AML-193 (cell line): ENCODE measurements around the gene OLFML1.

Experiments
- DNase-seq, 2 experiments: peaks; one replicate each; lab custom pipeline; 2025; lab: John Stamatoyannopoulos, UW

Gene OLFML1

DNA sequence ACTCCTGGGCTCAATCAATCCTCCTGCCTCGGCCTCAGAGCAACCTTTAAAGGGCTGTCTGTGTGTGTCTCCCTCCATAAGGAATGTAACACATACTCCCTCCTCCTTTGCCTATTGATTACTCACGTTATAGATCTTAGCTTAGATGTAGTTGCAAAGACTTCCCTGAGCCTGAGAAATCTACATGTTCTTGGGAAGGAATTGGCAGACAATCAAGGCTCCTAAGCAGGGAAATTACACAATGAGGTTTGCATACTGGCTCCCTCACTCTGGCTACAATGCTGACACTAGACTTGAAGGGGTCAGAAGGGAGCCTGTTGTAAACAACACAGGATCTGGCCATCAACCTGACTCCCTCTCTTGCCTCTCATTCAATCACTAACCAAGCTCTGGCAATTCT lies 5.2 kb upstream of the OLFML1 start:
- no peak for DNase-seq

DNA sequence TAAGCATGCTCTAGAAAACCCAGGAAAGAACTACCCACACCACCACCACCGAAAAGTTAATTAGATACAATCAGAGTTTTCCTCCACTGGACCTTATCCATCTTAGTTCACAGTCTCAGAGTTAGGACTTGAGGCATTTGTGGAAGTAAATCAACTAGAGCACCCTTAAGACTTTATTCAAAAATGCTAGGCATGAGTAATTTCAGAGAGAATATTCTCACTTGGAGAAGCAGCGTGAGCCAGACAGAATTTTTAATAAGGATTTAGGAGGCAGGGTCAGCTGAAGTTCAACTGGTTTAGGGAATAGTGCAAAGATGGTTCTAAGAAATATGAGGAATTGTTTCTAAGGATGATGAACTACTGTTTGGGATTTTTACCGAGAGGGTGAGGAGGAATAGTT lies 1.2 kb upstream of the OLFML1 start:
- no peak for DNase-seq

DNA sequence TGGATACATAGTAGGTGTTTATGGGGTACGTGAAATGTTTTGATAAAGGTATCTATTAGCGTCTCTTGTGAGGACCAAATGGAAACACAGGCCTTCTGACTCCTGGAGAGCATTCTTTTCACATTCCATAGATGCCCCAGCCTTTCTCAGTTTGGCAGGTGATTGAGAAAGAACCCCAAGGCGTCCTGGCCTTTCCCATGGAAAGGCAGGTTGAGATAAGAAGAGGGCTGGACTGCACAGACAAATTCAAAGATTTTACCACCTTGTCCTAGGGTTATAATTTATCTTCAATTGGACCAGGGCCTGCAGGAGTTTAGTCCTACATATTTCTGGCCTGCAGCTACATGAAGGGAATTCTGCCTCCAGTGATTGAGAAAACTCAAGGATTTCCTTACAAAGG lies 661 bp upstream of the OLFML1 start:
- DNase-seq: no peak

DNA sequence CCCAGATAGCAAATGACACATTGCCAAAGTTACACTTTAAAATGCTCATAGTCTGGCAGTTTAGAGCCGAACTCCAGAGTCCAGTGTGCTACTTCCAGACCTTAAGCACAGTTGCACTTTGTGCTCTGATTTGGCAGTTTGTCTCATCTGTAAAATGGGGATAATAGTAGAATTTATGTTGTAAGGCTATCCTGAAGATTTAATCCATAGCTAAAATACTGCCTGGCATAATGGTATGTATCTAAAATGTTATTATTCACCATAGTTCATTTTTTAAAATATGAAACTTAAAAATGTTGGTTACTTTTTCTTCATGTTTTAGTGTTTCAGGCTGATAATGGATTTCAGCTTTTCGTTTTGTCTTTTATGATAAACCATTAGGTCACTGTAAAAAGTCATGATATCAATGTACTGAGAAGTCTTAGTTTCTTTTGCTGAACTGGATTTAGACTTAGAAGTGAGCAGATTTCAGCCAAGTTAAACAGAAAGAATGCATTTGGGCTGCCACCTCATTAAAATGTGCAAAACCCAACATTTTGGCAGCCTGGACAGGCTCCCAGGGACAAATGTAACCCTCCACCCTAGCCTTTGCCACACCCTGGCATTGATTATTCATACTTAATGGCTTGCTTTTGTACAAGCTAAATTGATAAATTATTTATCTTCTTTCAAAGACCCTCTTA lies 933 bp downstream of the OLFML1 start:
- DNase-seq: no peak

DNA sequence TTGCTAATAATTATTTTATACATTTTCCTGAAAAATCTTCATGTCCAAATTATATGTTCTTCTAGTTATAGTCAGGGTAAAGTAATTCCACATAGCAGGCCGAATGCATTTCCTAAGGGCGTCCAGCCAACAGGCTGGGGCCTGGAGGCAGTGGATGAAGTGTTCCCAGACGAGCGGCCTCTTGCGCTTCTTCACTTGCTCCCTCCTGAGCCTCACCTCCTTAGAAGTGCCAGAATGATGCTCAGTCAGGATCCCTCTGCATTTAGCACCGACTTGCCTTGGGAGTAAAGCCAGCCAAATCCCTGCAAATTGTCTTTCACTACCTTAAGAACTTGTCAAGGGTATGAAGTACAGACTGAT lies 1.5 kb downstream of the OLFML1 start:
- no peak for DNase-seq

DNA sequence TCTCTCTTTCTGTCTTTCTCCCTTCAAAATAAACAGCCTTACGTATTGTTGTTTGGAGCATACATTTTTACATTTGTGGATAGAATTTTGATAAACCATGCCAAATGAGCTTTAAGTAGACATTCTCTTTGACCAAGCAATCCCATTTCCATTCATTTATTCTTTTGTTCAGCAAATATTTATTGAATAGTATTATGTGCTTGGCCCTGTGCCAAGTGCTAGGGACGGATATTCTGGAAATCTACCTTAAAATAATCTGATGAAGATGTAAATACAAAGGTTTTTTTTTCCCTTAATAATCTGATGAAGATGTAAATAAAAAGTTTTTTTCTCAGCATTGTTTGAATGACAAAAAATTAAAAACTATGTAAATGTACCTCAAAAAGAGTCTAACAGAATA lies 2.1 kb downstream of the OLFML1 start:
- no peak for DNase-seq

DNA sequence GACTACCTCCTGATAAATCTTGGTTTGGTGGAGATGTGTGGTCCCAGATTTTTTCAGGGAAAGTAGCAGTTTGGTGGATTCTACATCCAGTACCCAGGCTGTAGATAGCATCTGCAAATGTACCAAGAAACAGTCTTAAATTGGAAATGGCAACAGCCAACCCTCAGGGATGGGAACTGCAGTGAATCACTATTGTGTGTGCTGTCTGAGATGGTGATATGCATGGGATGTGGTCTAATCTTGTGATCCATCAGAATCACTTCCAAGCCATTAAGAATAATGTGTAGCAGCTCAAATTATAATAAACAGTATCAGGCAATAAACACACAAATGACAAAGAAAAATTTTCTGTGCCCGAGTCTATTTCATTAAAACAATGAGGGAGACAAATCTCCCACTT lies 3.4 kb downstream of the OLFML1 start:
- no peak for DNase-seq

DNA sequence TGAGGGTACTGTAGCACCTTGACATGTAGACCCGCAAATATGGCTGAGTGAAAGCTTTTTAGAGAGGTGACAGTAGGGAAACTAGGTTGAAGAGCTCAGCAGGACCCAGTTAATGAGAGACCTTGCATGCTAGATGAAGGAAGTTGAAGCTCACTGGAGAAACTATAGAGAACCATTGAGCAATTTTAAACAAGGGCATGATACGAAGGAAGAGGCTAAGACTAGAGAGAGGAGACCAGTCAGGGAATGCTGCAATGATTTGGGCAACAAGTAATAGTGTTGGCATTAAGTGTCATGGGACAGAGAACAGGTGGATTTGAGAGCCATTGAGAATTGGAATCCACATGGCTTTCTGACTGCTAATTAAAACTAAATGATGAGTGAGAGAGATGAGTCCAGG lies 4.1 kb downstream of the OLFML1 start:
- no peak for DNase-seq

DNA sequence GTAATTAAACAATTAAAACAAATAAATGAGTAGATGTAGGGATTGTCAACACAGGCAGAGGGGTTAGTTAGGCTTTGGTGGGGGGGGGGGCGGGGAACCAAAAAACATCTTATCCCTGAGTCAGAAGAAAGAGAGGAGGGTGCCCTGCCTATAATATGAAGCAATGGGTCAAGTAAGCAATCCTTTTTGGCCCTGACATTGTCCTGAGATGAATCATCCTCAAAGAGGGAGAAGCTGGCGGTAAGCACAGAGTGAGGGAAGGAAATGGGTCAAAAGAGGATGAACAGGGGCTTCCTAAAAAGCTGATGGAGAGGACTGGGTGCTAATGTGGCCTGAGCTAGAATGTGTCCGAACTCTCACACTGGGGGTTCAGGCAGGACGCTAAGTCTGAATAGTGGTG lies 4.7 kb downstream of the OLFML1 start:
- no peak for DNase-seq

DNA sequence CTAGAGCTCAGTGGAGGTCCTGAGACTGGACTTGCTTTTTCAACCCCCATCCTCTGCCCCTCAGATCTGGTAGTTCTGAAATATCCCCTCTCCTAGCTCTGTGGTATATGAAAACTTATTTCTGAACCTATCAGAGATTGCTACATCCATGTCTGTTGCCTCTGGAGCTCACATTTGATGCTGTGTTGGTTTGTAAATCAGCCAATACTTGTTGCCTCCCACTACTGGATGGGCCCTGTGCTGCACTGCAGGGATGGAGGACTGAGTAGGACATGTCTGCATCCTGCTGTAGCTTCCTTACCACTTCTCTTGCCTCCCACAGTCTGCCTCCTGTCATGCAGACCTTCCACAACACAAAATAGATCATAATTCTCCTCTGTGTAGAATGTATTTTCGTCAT lies 5.2 kb downstream of the OLFML1 start:
- DNase-seq: no peak

DNA sequence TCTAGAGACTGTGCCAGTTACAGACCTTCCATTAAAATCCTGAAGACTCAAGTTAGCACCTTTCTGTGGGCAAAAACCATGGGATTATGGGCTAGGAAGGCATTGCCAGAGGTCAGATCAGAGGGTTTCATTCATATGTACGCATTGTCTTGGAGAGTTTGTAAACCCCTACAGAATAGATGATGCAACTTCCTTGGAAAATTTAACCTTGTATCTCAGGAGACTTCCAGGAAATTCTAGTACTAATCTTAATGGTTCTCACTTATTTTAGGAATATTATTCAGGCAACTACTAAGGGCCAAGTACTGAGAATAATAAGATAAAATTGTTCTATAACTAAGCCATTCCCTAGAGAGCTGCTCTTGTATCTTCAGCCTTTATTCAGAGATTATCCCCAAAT lies 6.9 kb downstream of the OLFML1 start:
- no peak for DNase-seq

DNA sequence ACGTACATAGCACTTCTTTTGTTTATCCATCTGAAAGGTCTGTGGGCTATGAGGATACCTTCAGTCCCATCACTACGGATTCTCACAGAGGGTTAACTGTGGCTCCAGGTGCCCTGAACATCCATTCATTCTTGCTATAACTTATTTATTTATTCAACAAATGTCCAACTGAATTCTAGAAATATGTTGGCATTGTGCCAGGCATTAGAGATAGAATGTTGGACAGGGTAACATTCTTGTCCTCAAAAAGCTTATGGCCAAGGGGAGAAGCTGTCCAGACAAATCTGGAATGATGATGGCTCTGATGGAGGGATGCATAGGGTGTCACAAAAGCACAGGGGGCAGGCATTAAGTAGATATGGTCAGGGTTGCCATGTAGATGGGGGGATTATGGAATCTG lies 8.4 kb downstream of the OLFML1 start:
- no peak for DNase-seq

DNA sequence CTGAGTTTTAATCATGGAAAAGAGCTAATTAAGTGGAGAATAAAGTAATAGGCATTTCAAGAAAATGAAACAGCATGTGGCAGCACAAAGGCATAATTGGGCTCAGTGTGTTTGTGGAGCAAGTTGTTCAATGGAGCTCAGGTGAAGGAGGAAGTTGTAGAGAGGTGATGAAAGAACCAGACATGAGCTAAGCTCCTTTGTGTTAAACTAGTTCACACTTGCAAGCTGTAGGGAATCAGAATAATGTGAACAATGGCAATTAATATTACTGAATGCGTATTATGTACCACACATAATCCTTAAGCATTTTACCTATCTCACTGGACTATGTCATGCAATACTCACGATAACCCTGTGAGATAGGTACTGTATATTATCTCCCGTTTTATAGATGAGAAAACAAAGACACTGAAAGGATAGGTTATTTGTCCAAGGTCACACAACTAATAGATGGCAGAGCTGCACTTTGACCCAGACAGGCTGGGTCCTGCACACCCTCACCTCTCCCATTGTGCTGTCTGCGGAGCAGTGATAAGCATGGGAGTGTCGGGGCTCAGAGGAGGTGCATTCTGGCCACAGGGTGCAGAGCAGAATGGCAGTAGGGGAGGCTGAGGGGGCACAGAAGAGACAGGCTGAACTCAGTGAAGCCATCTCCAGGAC lies 8.9 kb downstream of the OLFML1 start:
- DNase-seq: no peak

DNA sequence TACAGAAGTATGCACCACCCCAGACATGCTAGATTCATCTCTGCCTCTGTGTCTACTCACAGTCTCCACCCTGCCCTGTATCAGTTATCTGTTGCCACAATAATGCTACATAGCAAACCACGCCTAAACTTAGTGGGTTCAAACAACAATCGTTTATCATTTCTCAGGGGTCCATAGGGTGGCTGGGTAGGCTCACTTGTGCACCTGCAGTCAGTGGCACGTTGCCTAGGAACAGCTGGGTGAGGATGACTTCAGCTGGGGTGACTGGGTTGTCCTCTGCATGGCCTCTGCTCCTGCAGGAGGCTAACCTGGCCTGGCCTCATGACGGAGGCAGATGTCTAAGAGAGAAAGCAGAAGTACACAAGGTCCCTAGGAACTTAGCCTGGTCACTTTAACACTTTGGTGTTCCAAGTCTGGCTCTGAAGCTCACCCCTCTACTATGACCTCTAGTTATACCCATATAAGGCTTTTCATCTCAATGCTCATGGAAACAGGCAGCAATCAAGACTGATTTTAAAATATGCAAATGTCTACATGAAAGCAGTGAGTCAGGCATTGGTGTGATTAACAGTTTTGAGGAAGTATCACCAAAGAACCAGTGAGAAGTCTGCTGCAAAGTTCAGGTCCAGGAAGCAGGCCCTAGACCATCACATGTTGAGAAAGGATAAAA lies 10.7 kb downstream of the OLFML1 start:
- DNase-seq: peak; percentile 66 to 67

DNA sequence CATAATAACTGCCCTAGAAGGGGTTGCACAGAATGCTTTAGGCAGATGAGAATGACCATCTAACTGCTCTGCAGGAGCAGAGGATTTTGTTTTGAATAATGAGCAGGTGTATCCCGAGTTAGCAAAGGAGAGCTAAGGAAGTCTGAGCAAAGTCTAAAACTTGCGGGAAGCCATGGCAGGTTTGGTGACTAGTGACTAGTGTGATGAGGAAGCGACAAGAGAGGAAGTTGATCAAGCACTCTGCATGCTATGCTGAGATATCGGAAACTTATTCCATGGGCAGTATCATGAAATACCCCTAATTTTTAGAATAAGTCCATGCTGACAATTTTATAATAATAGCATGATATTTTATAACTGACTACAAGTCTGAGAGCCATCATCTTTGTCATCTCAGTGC lies 12.9 kb downstream of the OLFML1 start:
- peak; percentile 26 to 34 for DNase-seq

DNA sequence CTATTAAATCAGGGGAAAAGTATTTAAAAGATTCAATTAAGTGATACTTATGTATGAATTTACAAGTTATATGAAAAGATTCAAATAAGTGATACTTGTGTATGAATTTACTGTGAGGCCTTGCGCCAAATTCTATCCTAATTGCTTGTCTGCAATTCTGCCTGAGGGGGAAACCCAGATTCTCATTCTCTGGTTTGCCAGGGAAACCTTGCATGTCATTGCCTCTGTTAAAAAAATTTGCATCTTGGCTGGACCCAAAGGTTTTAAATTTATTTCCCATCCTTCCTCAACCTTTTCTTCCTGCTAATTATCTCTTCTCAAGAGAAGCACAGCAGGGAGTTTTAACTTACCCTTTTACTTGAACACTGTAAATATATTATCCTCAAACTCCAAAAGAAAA lies 13.8 kb downstream of the OLFML1 start:
- DNase-seq: no peak

DNA sequence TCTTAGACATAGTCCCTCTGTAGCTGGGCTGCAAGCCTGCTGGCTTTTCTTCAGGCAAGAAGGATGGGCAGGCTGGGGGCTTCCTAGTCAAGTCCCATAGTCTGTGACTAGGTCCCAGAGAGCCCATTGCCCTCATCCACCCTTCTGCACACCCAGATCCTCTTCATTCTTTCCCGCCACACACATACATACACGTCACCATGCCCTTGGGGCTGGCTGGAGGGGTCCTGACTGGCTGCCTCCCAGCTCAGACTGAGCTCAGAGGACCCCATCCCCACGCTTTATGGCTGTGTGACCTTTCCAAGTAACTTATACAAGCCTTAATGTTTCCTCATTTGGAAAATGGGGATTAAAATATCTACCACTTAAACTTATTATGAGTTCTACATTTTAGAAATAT lies 14.9 kb downstream of the OLFML1 start:
- DNase-seq: no peak

DNA sequence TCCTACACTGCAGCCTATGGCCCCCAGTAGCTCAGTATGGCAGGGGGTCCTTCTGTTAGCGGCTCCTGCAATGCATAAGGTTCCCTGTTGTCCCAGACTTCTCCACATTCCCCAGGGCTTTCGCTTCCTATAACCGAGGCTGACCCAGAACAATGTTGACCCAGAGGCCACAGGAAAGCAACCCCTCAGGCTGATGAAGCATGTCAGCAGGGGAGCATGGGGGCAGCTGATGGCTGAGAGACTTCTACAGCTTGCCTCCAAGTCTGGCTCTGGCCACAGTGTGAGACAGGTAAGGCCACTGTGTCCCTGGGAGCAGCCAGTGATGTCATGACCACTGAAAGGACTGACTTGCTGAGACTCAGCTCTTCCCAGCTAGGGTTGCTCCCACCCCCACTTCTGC lies 15.9 kb downstream of the OLFML1 start:
- no peak for DNase-seq

DNA sequence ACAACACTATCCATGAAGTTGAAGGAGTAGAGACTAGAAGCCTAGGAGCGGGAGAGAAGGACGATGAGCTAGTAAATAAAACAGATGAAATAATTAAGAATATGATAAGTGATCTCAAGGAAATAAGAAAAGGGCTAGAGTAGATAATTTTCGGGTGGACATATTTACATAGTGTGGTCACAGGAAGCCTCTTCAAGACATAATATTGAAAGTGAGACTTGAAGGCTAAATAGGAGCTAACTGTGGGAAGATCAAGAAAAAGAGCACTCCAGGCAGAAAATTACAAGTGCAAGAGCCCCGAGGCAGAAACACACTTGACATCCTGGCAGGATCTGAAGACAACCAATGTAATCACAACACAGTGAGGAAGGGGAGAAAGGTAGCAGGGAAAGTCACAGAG lies 16.6 kb downstream of the OLFML1 start:
- DNase-seq: no peak

DNA sequence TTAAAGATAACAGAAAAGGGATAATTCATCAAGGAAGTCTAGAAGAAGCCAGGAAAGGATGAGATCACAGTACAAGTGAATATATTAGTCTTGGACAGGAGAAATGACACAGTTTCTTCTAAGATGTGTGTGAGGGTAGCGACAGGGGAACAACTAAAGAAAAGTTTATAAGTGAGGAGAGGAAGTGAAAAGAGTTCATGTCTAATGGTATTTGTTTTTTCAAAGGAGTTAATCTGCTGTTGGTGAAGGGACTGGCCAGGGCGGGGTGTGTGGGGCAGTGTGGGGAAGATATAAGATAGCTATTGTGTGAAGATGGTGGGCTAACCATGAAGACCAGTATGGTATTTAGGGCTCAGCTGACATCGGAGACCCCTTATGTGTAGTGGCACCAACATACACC lies 20.9 kb downstream of the OLFML1 start:
- no peak for DNase-seq

DNA sequence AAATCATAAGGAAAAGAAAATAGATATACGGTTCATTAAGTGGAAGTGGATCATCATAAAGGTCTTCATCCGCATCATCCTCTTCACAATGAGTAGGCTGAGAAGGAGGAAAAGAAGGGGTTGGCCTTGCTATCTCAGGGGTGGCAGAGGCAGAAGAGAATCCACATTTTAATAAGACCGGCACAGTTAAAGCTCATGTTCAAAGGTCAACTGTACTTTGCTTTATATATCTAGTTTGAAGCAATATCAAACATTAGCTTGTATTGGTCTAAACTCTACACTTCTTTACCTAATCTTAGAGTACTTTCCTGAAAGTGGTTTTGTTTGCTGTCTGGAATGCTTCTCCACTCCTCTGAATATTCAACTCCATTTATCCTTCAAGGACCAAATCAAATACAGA lies 22.8 kb downstream of the OLFML1 start:
- DNase-seq: no peak

DNA sequence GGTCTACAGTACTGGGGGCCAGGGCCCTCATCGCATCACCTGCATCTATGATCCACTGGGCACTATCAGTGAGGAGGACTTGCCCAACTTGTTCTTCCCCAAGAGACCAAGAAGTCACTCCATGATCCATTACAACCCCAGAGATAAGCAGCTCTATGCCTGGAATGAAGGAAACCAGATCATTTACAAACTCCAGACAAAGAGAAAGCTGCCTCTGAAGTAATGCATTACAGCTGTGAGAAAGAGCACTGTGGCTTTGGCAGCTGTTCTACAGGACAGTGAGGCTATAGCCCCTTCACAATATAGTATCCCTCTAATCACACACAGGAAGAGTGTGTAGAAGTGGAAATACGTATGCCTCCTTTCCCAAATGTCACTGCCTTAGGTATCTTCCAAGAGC lies 24.7 kb downstream of the OLFML1 start:
- DNase-seq: no peak

DNA sequence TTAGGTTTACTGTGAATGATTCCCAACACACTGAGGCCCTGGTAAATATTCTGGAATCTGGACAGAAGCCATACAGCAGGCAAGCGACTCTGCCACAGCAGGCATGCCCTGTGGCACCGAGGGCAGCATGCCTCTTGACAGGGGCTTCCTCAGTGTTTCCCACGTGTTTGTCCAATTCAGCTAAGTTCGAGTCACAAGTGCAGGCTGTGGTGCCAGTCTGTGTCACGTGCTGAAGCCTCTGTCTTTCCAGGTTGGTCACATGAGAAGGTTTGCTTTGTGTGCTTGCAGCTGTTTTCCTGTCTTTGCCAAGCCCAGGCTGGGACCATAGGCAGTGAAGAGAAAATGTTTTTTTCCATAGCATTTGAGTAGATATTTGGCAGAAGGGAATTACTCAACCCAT lies 26.1 kb downstream of the OLFML1 start:
- DNase-seq: no peak
